ENCODE results near the gene AP5M1. TPM values are rescaled to one million over a fixed set of nuclear protein-coding genes. Genes with fewer than 3 reads are reported as not detected.

Gene AP5M1
- total and polyA plus RNA-seq, 2 donors: 16.7 to 30.9 TPM

DNA sequence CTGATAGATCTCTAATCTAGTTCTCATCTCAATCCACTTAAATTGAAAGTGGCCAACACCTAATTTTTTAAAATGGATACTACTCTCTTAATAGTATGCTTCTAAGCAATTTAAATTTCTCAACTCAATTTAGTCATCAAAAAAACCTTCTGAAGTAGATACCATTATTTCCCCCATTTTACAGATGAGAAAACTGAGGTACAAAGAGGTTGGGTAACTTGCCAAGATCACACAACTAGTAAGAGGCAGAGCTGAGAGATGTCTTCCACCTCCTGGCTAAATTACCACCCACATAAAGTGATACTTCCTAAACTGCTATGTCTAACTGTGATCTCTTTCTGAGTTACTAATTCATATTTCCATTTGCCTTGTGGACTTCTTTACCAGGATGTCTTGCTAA is 6.7 kb upstream of the AP5M1 start:
- H3K27ac ChIP-seq (ENCODE audit: low read depth): no peak overlapping the region
- no peak for DNase-seq (ENCODE audit: extremely low spot score)
- no peaks in the 10 kb centered on the region for H3K4me1 ChIP-seq (ENCODE audit: insufficient read depth)
- H3K4me3 ChIP-seq (ENCODE audit: low read depth, low read length): no peak overlapping the region
- H3K36me3 ChIP-seq (ENCODE audit: insufficient read depth): no peaks in the 10 kb centered on the region

DNA sequence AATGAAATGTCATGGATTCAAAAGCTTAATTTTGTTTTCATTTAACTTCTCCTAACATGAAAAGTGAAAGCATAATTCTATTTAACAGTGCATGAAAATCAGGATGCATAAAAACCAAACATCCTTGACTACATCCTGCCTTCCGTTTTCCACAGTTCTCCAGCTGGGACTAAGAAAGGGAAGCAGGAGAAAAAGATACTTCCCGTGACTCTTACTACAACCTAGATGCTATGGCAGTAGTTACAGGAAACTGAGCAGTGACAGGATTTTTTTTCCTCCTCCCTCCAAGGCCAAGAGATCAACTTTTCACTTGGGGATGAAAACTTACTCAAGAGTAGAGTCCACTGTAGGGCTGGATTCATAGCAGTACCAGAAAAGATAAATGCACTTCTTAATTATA is 2.7 kb upstream of the AP5M1 start:
- Histone ChIP-seq H3K4me3 (ENCODE audit: low read depth, low read length) (no peak overlapping the region), H3K4me1 (ENCODE audit: insufficient read depth) (no peaks in the 10 kb centered on the region), H3K36me3 (ENCODE audit: insufficient read depth) (no peaks in the 10 kb centered on the region), H3K27ac (ENCODE audit: low read depth) (no peak overlapping the region)
- no peak for DNase-seq (ENCODE audit: extremely low spot score)
- WGBS: 27% methylated on average over 2 of the region's 2 CpGs

DNA sequence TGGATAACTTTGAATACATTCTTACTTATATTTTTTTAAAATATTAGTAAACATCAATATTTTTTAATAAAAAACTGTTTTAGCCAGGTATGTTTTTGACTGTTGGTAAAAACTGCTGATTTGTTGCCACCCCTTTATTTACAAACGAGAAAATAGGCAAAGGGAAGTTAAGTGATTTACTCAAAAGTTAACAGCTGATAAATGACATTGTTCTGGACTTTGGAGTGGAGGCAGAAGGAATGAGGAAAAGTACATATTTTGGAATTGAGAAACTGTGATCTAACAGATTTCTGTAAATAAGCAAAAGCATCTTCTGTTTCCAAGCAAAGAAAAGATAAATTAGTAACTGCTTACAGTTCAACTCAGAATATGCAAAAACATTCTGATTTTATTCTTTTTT is 4.5 kb downstream of the AP5M1 start:
- Histone ChIP-seq H3K27ac (ENCODE audit: low read depth) (no peak overlapping the region), H3K4me3 (ENCODE audit: low read depth, low read length) (no peak overlapping the region), H3K36me3 (ENCODE audit: insufficient read depth) (no peaks in the 10 kb centered on the region), H3K4me1 (ENCODE audit: insufficient read depth) (no peaks in the 10 kb centered on the region)
- no peak for DNase-seq (ENCODE audit: extremely low spot score)
- WGBS: 90% methylated on average over 1 of the region's 1 CpG

DNA sequence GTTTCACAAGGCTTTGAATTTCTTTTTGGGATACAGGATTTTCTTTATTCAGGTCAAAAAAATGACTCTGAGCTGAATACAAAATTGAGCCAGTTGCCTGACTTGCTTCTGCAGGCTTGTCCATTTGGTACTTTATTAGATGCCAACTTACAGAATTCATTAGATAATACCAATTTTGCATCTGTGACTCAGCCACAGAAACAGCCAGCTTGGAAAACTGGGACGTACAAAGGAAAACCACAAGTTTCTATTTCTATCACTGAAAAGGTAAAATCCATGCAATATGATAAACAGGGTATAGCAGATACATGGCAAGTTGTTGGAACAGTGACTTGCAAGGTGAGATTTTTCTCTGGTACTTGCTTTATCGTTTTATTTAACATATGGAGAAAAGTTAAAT is 5.8 kb downstream of the AP5M1 start:
- Histone ChIP-seq H3K4me3 (ENCODE audit: low read depth, low read length) (no peak overlapping the region), H3K27ac (ENCODE audit: low read depth) (no peak overlapping the region), H3K36me3 (ENCODE audit: insufficient read depth) (no peaks in the 10 kb centered on the region), H3K4me1 (ENCODE audit: insufficient read depth) (no peaks in the 10 kb centered on the region)
- DNase-seq (ENCODE audit: extremely low spot score): no peak
- WGBS: 91% methylated on average over 2 of the region's 2 CpGs

DNA sequence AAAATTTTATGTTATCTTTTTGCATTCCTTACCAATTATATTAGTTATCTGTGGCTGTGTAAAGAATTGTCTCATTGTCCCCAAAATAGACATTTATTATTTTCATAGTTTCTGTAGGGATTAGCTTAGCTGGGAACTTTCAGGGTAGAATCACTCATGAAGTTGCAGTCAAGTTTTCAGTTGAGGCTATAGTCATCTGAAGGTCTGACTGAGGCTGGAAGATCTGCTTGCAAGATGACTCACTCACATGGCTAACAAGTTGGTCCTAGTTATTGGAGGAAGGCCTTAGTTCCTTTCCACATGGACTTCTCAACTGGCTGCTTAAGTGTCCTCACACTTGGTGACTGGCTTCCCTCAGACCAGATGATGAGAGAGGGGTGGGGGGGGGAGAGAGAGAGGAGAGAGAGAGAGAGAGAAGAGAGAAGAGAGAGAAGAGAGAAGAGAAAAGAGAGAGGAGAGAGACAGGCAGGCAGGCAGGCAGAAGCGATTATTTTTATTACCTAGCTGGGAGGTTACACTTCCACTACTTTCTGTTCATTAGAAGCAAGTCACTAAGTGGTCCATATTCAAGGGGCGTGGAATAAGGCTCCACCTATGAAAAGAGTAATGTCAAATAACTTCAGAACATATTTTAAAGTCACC is 6.4 kb downstream of the AP5M1 start:
- WGBS: 92% methylated on average over 2 of the region's 2 CpGs
- Histone ChIP-seq H3K4me1 (ENCODE audit: insufficient read depth) (no peaks in the 10 kb centered on the region), H3K27ac (ENCODE audit: low read depth) (no peak overlapping the region), H3K4me3 (ENCODE audit: low read depth, low read length) (no peak overlapping the region), H3K36me3 (ENCODE audit: insufficient read depth) (no peaks in the 10 kb centered on the region)
- no peak for DNase-seq (ENCODE audit: extremely low spot score)

DNA sequence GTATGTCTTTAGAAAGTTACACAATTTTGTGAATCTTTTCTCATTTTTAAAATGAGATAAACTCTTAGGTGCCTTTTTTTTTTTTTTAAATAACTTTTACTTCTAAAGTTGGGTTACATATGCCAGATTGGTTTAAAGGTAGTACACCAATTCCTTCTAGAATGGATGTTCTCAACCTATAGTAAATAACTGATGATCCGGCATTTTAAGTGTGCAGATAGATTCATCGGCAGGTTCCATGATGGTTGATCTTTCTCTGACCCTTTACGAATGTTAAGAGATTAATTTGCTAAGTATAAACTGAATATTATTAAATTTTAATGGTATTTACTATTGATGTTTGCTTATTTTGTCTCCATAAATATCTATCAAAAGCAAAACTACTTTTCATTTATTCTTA is 8.3 kb downstream of the AP5M1 start:
- DNase-seq (ENCODE audit: extremely low spot score): no peak
- no peaks in the 10 kb centered on the region for H3K4me1 ChIP-seq (ENCODE audit: insufficient read depth)
- no peak overlapping the region for H3K4me3 ChIP-seq (ENCODE audit: low read depth, low read length)
- WGBS: 98% methylated on average over 3 of the region's 3 CpGs
- H3K36me3 ChIP-seq (ENCODE audit: insufficient read depth): peaks cover 2% of the 10 kb centered on the region
- H3K27ac ChIP-seq (ENCODE audit: low read depth): no peak overlapping the region

DNA sequence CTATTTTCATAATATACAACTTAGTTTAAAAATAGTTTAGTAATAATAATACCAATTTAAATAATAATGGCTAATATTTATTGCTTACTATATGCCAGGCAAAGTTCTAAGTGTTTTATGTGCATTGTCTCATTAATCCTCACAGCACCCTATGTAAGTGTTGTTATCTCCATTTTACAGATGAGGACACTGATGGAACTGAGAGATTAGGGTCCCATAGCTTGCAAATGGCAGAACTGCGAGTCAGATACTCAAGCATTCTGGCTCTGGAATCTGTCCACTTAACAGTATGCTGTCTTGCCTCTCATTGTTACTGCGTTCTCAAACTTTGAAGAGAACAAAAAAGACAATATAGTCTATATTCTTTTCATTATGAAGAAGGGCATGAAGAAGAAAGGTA is 19.0 kb downstream of the AP5M1 start:
- Histone ChIP-seq H3K36me3 (ENCODE audit: insufficient read depth) (peaks cover 4% of the 10 kb centered on the region), H3K4me3 (ENCODE audit: low read depth, low read length) (no peak overlapping the region), H3K27ac (ENCODE audit: low read depth) (no peak overlapping the region), H3K4me1 (ENCODE audit: insufficient read depth) (no peaks in the 10 kb centered on the region)
- DNase-seq (ENCODE audit: extremely low spot score): no peak
- 80% methylated on average over 2 of the region's 2 CpGs for WGBS

DNA sequence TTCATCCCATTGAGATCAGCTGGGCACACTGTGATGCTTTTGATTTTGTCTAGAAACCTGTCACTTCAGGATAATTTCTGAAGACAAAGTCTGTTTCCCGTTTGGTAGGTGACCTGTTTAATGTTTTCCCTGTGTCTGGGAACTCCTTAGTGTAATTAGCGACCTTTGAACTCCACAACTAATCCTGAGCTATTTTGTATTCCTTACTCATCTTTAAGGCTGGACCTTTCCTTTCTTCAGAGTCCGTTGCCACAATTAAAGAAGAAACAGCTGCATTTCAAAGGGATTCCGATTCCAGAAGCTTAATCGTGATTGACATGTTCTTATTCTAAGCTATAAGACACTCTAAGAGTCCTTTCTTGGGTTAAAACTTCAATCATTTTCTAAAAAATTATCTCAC is 22.0 kb downstream of the AP5M1 start:
- no peak overlapping the region for H3K4me3 ChIP-seq (ENCODE audit: low read depth, low read length)
- H3K27ac ChIP-seq (ENCODE audit: low read depth): no peak overlapping the region
- no peak for DNase-seq (ENCODE audit: extremely low spot score)
- WGBS: 61% methylated on average over 5 of the region's 5 CpGs
- no peaks in the 10 kb centered on the region for H3K4me1 ChIP-seq (ENCODE audit: insufficient read depth)
- no peaks in the 10 kb centered on the region for H3K36me3 ChIP-seq (ENCODE audit: insufficient read depth)

DNA sequence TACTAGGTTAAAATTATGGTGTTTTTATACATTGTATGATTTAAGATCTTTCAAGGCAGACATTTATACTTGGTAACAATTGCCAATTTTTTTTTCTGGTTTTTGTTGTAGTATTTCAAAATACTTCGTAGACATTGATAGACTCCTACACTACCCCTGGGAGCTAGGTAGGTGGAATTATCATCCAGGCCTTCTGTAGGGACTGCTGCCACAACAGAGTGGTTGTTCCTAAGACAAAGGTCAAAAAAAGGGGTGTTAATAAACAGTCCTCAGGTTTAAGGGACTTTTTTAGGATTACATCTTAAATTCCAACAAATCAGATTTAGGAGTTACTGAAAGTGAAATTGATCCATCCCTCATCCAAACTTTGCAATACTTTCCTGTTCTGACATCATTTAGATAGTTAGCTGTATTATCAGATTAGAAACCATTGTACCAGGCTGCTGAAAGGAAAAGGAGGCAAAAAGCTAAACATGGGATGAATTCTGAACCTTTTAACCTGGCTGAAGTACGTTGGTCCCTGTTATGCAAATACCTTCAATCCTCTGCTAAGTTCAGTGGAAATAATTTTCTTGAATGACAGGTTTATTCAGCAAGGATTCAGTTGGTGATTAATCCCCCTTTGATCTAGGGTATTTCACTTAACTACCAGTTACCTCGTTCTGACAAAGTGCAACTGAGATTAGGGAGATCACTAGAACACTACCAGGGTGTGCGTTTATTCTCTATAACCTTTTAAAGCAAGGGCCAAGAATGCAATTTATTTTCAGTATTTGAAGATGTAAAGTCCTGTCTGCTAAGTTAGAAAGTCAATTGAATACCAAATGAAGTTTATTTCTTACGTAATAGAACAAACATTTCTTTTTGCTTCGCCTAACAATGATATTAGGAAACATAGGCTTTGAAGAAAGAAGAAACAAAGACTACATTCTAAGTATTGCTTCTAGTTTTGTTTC is 23.2 kb downstream of the AP5M1 start:
- Histone ChIP-seq H3K4me1 (ENCODE audit: insufficient read depth) (no peaks in the 10 kb centered on the region), H3K27ac (ENCODE audit: low read depth) (no peak overlapping the region), H3K4me3 (ENCODE audit: low read depth, low read length) (no peak overlapping the region), H3K36me3 (ENCODE audit: insufficient read depth) (no peaks in the 10 kb centered on the region)
- no peak for DNase-seq (ENCODE audit: extremely low spot score)
- WGBS: 59% methylated on average over 6 of the region's 6 CpGs

DNA sequence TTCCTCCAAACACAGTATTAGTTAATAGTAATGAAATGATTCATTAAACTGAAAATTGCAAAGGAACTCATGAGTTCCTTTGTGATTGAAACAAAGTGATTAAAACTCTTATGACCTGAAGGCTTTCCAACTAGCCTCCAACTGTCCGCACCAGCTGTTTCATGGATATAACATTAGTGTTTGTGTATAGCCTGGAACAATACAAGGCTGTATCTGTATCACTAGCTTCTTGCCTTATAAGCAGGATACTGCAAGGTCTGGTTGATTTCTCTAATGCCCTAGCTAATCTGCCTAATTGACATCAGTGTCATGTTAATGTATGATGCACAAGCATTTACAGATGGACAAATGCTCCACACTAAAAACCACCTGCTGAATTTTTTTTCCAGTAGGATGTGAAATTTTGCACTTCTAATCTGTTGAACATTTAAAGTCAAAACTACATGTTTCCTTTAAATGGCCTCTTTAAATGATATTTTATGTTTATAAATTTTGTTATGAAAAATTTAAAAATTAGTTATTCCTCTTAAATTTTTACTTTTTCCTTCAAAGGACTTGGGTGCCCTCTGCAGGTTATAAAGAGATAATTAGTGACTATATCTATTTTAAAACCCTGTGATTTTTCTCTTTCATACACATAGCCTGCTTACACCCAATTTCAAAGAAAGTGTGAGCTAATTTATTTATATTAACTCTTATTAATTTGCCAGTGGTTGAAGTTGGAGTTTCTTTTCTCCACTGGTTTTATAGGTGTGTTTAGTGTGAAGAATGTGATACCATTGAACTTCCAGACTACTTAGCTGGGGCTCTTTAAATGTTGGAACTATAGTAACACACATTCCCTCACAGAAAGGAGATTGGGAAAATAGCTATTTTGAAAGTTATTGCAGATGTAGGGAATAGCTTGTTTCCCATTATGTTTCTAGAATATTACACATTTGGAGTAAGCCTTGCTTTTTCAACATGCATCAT is 25.4 kb downstream of the AP5M1 start:
- 91% methylated on average over 1 of the region's 1 CpG for WGBS
- H3K4me1 ChIP-seq (ENCODE audit: insufficient read depth): no peaks in the 10 kb centered on the region
- no peak for DNase-seq (ENCODE audit: extremely low spot score)
- no peaks in the 10 kb centered on the region for H3K36me3 ChIP-seq (ENCODE audit: insufficient read depth)
- H3K27ac ChIP-seq (ENCODE audit: low read depth): no peak overlapping the region
- H3K4me3 ChIP-seq (ENCODE audit: low read depth, low read length): no peak overlapping the region

DNA sequence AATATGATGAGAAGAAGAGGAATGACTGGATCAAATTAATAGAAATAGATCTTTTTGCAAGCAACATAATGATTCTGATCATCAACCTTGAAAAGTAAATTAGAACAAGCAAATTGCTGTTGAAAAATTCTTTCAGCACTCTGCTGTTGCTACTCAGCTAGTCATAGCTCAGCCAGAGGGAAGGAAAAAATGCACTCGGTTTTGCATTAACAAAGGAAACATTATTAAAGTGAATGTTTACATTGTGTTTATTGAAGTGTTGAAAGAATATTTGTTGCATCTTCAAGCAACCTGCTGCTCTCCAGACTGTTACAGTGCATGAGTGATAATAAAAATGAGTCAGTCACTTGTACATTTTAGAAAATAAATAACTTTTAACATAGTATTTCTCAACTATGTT is 26.5 kb downstream of the AP5M1 start:
- WGBS: 24% methylated on average over 1 of the region's 1 CpG
- DNase-seq (ENCODE audit: extremely low spot score): no peak

DNA sequence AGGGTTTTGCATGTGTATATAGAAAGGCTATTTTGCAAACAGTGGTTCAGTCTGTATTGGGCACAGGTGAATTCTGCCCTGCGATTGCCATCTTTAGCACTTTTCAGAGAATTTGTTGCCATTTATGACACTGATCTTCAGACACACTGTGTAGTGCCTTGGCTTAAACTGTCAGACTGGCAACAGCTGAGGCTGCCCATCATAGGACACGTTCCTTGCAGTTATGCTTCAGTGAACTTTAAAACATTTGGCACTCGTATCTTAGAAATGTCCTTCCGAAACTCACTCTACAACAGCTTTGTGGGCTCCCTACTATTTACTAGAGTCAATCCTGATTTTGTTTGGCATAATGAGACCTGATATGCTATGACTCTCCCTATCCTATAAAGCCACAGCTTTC is 29.1 kb downstream of the AP5M1 start:
- no peak overlapping the region for H3K4me3 ChIP-seq (ENCODE audit: low read depth, low read length)
- 72% methylated on average over 4 of the region's 4 CpGs for WGBS
- DNase-seq (ENCODE audit: extremely low spot score): no peak
- no peaks in the 10 kb centered on the region for H3K4me1 ChIP-seq (ENCODE audit: insufficient read depth)
- no peak overlapping the region for H3K27ac ChIP-seq (ENCODE audit: low read depth)
- H3K36me3 ChIP-seq (ENCODE audit: insufficient read depth): no peaks in the 10 kb centered on the region

More for the DNA sequence above, 26.5 kb downstream of the AP5M1 start:
- Histone ChIP-seq H3K36me3 (ENCODE audit: insufficient read depth) (no peaks in the 10 kb centered on the region), H3K4me3 (ENCODE audit: low read depth, low read length) (no peak overlapping the region), H3K4me1 (ENCODE audit: insufficient read depth) (no peaks in the 10 kb centered on the region), H3K27ac (ENCODE audit: low read depth) (no peak overlapping the region)

DNA sequence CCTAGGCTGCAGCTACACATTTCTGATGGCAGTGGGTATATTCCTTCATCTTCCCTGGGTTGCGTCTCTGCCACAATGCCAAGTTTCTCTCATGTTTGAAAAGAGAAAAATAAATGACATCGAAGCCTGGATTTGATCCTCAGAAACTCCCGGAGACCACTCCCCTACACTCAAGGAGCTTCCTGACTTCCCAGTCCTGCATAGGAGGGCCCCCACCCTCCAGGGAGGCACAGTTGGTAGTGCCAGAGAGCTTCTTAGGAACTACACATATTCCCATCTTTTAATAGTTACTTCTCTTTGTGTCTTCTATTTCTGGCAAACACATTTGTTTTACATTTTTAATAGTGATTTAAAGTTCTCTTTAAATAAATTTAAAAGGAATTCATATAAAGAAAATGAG is 30.7 kb downstream of the AP5M1 start:
- no peak overlapping the region for H3K27ac ChIP-seq (ENCODE audit: low read depth)
- no peaks in the 10 kb centered on the region for H3K36me3 ChIP-seq (ENCODE audit: insufficient read depth)
- 64% methylated on average over 3 of the region's 3 CpGs for WGBS
- DNase-seq (ENCODE audit: extremely low spot score): no peak
- H3K4me1 ChIP-seq (ENCODE audit: insufficient read depth): no peaks in the 10 kb centered on the region
- H3K4me3 ChIP-seq (ENCODE audit: low read depth, low read length): no peak overlapping the region
